NCI-H187 treated with DMSO at 0.1 percent for 48 hours (cell line): ENCODE measurements around the gene SOCS7.

Experiments
- DNase-seq: peaks from one replicate; lab custom pipeline; 2025; lab: John Stamatoyannopoulos, UW

Gene SOCS7

GRCh38 chr17:38364741-38365140 lies 13.1 kb downstream of the SOCS7 start:
- DNase-seq, result no peak

- DNase-seq, result no peak
Observed at GRCh38 chr17:38369124-38369886, 17.7 kb downstream of the SOCS7 start.

- DNase-seq, result no peak
Observed at GRCh38 chr17:38379448-38379847, 27.8 kb downstream of the SOCS7 start.

- DNase-seq, result no peak
Observed at GRCh38 chr17:38395090-38395489, 43.4 kb downstream of the SOCS7 start.

GRCh38 chr17:38397227-38397626 lies 45.6 kb downstream of the SOCS7 start:
- no peak for DNase-seq

GRCh38 chr17:38400286-38400685 lies 48.6 kb downstream of the SOCS7 start:
- DNase-seq, result no peak

- DNase-seq, result no peak
Observed at GRCh38 chr17:38401459-38401858, 49.8 kb downstream of the SOCS7 start.

- DNase-seq, result no peak
Observed at GRCh38 chr17:38402897-38403296, 51.3 kb downstream of the SOCS7 start.

GRCh38 chr17:38403491-38403890 lies 51.8 kb downstream of the SOCS7 start:
- DNase-seq, result peak; percentile 30

GRCh38 chr17:38404174-38404943 lies 52.7 kb downstream of the SOCS7 start:
- no peak for DNase-seq

GRCh38 chr17:38405654-38406053 lies 54.0 kb downstream of the SOCS7 start:
- no peak for DNase-seq

GRCh38 chr17:38410201-38410600 lies 58.6 kb downstream of the SOCS7 start:
- DNase-seq, result no peak

GRCh38 chr17:38415250-38416194 lies 63.9 kb downstream of the SOCS7 start:
- peak; percentile 90 for DNase-seq

GRCh38 chr17:38416840-38417209 lies 65.2 kb downstream of the SOCS7 start:
- no peak for DNase-seq

- DNase-seq, result no peak
Observed at GRCh38 chr17:38417210-38417951, 65.7 kb downstream of the SOCS7 start.

GRCh38 chr17:38418062-38418692 lies 66.5 kb downstream of the SOCS7 start:
- DNase-seq, result no peak

- no peak for DNase-seq
Observed at GRCh38 chr17:38418693-38419507, 67.3 kb downstream of the SOCS7 start.

- DNase-seq, result no peak
Observed at GRCh38 chr17:38419508-38419981, 67.9 kb downstream of the SOCS7 start.

- no peak for DNase-seq
Observed at GRCh38 chr17:38420518-38420917, 68.9 kb downstream of the SOCS7 start.
